ENCODE measurements around the gene WFIKKN1.

GRCh38 chr16:603933-604332, 26.9 kb upstream of the WFIKKN1 start:
- TF ChIP-seq CTCF (IDR thresholded peaks at IDR 0.05; ENCODE audit: low read depth, low read length, poor library complexity, severe bottlenecking), result no peak
- TF ChIP-seq EZH2phosphoT487 (IDR thresholded peaks at IDR 0.05; ENCODE audit: borderline replicate concordance, low read length), result no peak
